ENCODE results near the gene ACAT2.
A peak's percentile ranks its signal among the peaks of the same experiment; 100 is the strongest.
"Not testable (repeated sequence)": the region's sequence is repeated elsewhere in the genome, so short reads cannot be mapped to it uniquely, and the experiment has no call there.

Gene ACAT2

DNA sequence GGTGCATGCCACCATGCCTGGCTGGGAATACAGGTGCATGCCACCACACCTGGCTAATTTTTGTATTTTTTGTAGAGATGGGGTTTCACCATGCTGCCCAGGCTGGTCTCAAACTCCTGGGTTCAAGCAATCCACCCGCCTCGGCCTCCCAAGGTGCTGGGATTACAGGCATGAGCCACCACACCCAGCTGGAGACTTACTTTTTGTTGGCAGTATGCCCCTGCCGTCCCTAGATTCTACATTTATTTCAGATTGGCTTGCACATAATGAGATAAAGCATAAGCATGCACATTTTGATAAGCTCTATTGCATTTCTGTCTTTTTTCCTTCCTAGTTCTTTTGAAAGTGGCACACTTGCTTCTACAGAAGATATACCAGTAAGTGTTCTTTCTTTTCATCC, 54.9 kb downstream of the ACAT2 start:
- not testable (repeated sequence) for DNase-seq

GRCh38 chr6:159817951-159818739, 56.3 kb downstream of the ACAT2 start:
- no peak for DNase-seq

- DNase-seq: no peak
Measured at GRCh38 chr6:159819098-159819497, 57.3 kb downstream of the ACAT2 start.

- DNase-seq: peak; percentile 15 to 26
Measured at GRCh38 chr6:159819932-159820640, 58.2 kb downstream of the ACAT2 start.

GRCh38 chr6:159821122-159821521, 59.3 kb downstream of the ACAT2 start:
- DNase-seq: no peak

DNA sequence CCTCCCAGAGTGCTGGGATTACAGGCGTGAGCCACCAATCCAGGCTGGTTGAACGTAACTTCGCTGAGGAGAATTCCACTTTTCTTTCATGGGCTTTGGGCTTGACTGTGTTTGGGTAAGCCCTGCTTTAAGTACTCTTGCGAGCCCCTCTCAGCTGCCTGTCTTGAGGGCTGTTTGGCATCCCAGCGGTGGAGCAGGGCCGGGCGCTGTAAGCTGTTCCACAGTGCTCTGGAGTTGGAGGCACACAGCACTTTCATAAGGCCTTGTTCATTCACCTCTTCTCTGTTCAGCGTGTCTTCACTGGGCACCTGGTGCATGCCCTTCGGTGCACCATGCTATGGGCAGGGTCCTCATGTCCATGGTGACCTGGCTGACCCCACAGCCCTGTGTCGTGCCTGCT, 59.9 kb downstream of the ACAT2 start:
- no peak for DNase-seq

GRCh38 chr6:159823953-159824352, 62.1 kb downstream of the ACAT2 start:
- no peak for DNase-seq

DNA sequence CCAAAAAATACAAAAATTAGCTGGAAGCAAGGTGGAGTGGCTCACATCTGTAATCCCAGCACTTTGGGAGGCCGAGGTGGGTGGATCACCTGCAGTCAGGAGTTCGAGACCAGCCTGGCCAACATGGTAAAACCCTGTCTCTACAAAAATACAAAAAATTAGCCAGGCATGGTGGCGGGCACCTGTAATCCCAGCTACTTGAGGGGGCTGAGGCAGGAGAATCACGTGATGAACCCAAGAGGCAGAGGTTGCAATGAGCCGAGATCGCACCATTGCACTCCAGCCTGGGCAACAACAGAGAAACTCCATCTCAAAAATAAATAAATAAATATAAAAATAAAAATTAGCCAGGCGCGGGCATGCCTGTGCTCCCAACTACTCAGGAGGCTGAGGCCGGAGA, 62.8 kb downstream of the ACAT2 start:
- not testable (repeated sequence) for DNase-seq

- no peak for DNase-seq
Measured at GRCh38 chr6:159826004-159826403, 64.2 kb downstream of the ACAT2 start.

GRCh38 chr6:159826968-159827647, 65.3 kb downstream of the ACAT2 start:
- no peak for DNase-seq

- no peak for DNase-seq
Measured at GRCh38 chr6:159828074-159828473, 66.2 kb downstream of the ACAT2 start.

Measured in stimulated activated CD4-positive, alpha-beta T cell treated with anti-CD3 and anti-CD28 coated beads, Interleukin-4, amount 100 ng/mL, for 4 hours (primary cell).